GM12892 (cell line): ENCODE measurements around the gene GRIN1.

Source experiments
- POLR2A ChIP-seq: IDR thresholded peaks from 2 replicates; pipeline ENCODE4 v1.6.1; 2011; ENCODE audit warnings: low read depth, low read length, control low read depth
- POLR2AphosphoS5 ChIP-seq: IDR thresholded peaks from 2 replicates; pipeline ENCODE4 v1.6.1; 2011; ENCODE audit warnings: low read depth, low read length, control low read depth
- TAF1 ChIP-seq: IDR thresholded peaks from 2 replicates; pipeline ENCODE4 v1.6.1; 2011; ENCODE audit warnings: low read depth, mild to moderate bottlenecking, control low read depth, low read length, borderline replicate concordance

DNA sequence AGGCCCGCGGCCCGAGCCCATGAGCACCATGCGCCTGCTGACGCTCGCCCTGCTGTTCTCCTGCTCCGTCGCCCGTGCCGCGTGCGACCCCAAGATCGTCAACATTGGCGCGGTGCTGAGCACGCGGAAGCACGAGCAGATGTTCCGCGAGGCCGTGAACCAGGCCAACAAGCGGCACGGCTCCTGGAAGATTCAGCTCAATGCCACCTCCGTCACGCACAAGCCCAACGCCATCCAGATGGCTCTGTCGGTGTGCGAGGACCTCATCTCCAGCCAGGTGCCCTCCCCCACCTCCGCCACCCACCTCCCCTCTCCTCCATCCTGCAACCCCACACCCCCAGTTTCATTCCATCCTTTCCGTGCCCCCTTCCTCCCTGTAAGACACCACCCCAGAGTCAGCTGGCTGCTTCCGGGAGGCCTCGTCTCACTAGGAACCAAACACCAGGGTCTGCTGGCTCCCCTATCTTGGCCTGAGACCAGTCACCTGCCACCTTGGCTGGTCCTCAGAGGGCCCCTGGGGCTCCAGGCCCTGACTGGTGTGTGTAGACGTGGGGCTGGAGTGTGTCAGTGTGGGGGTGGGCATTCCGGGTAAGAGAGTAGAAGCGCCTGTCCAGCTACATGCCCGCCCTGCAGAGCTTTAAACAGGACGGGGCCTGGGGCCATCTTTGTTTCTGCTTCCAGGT, 655 bp downstream of the GRIN1 start:
- TF ChIP-seq POLR2A, result no peak
- no peak for TF ChIP-seq POLR2AphosphoS5
- no peak for TF ChIP-seq TAF1
